Muscle of leg (tissue), 11 donors: ENCODE results near the gene INPP5A. TPM values are rescaled to one million over a fixed set of nuclear protein-coding genes. Genes with fewer than 3 reads are reported as not detected.

Source experiments
- DNase-seq: peaks from one replicate; pipeline ENCODE4 v3.0.0; 2013
- H3K27ac ChIP-seq: one replicate; pipeline ENCODE4 v1.5.1; 2013; ENCODE audit warnings: mild to moderate bottlenecking, low read length, control low read depth
- H3K27me3 ChIP-seq: one replicate; pipeline ENCODE4 v1.6.1; 2013; ENCODE audit warnings: low read length; ENCODE audit not compliant: control insufficient read depth, insufficient read depth
- H3K36me3 ChIP-seq: one replicate; pipeline ENCODE4 v1.6.1; 2013; ENCODE audit warnings: low read length; ENCODE audit not compliant: control insufficient read depth, insufficient read depth
- H3K4me1 ChIP-seq: one replicate; pipeline ENCODE4 v1.6.1; 2013; ENCODE audit warnings: low read length; ENCODE audit not compliant: control insufficient read depth, insufficient read depth
- H3K4me3 ChIP-seq: one replicate; pipeline ENCODE4 v1.5.1; 2013; ENCODE audit warnings: low read length, control low read depth
- H3K9me3 ChIP-seq: replicated peaks from 2 replicates; pipeline ENCODE4 v1.6.1; 2013; ENCODE audit warnings: low read depth, low read length; ENCODE audit not compliant: control insufficient read depth
- WGBS: methylation state at CpG from one replicate; pipeline ENCODE4 v1.1.5; 2013; ENCODE audit warnings: missing lambda C conversion rate; ENCODE audit not compliant: insufficient coverage; 5-methylcytosine and 5-hydroxymethylcytosine counted together
- polyA plus RNA-seq, 8 donors: library from polyadenylated mRNA; unstranded; fragments of 120-200 nt; gene quantifications; one replicate each; pipeline versions ENCODE4 v1.2.1 to v1.2.3, GENCODE V29; 2013; ENCODE audit warnings: inconsistent platforms in 1 of 8, low replicate concordance in 1 of 8; ENCODE audit not compliant: insufficient read length in 8 of 8, insufficient read depth in 1 of 8
- total RNA-seq: library from RNA; stranded (reverse); fragments of 120-200 nt; gene quantifications from one replicate; pipeline ENCODE4 v1.2.4, GENCODE V29; 2013

Gene INPP5A
- total and polyA plus RNA-seq, 9 donors, result 34.1 to 56.2 (median 44.7) TPM

DNA sequence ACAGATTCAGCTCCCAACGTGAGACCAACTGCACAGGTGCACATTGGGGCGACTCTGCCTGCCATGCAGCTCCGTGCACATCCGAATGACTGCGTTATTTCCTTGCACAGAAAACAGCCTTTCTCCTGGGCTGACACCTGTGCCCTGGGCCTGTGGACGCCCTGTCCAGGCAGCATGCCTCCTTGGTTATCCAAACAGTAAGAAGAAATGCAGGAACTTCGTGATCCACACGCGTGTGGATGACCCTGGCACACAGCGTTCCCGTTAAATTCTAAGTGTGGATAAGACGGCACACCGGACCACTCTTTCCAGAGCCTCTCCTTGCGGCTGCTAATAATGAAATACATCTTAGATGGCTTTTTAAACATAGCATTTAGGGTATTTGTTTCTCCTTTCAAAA is 208.8 kb downstream of the INPP5A start:
- DNase-seq, result no peak
- WGBS, result 79% methylated on average over 9 of the region's 14 CpGs
- Histone ChIP-seq H3K36me3 (peaks cover 20% of the 10 kb centered on the region), H3K27ac (no peak overlapping the region), H3K9me3 (no peaks in the 10 kb centered on the region), H3K27me3 (no peaks in the 10 kb centered on the region), H3K4me3 (no peak overlapping the region), H3K4me1 (peaks cover 25% of the 10 kb centered on the region)

DNA sequence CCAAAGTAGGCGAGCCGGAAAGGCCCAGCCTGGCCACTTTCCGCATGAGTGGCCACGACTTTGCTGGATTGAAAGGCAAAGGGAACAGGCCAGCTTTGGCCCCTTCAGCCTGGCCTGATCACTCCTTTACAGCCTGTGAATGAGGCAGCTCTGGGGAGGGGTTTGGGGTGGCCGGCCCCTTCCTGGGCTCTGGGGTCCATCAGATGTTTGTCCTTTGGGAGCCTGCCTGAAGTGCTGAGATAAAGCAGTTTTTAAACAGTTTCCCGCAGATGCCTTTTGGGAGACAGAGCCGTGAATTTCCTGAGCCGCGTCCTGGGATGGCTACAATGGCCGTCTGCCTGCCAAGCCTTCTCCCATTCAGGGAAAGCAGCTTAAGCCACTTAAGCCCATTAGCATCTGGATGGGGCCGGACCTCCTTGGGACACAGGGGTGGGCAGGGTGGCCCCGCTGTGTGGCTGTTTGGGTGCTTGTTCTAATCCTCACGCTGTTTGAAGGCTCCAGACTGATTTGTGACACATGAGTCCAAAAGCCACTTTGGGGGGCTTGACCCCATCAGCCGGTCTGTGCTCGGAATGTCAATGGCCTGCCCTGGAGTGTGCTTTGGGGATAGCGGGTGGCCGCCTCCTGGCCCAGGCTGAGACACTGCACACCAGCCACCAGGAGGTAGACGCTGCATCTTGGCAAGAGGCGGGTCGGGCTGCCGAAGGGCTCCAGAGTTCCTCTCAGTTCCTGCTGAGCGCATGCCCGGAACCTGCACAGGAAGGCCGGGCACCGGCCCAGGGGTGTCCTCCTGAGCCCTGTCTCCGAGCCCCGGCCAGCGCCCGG is 209.4 kb downstream of the INPP5A start:
- peaks cover 25% of the 10 kb centered on the region for H3K4me1 ChIP-seq
- WGBS, result 53% methylated on average over 23 of the region's 29 CpGs
- H3K27me3 ChIP-seq, result no peaks in the 10 kb centered on the region
- no peaks in the 10 kb centered on the region for H3K9me3 ChIP-seq
- no peak for DNase-seq
- H3K4me3 ChIP-seq, result no peak overlapping the region
- H3K36me3 ChIP-seq, result peaks cover 16% of the 10 kb centered on the region
- H3K27ac ChIP-seq, result no peak overlapping the region

DNA sequence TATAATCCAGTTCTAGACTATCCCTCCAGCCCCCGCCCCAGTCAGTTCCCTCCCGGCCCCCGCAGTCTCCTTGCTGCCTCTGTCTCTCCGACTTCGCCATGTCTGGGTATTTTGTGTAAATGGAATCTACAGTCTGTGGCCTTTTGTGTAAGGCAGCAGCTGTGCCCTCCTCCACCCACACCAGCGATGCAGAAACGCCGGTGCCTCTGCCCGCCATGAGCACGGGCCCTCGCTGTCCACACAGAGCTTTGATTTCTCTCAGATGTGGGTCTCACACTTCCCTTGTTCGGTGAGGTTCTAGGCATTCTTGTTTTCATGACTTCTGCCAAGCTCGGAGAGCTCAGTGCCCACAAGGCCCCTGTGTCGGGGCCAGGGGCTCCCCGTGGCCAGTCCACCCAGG is 210.5 kb downstream of the INPP5A start:
- no peak for DNase-seq
- WGBS, result 89% methylated on average over 10 of the region's 15 CpGs
- no peak overlapping the region for H3K27ac ChIP-seq

DNA sequence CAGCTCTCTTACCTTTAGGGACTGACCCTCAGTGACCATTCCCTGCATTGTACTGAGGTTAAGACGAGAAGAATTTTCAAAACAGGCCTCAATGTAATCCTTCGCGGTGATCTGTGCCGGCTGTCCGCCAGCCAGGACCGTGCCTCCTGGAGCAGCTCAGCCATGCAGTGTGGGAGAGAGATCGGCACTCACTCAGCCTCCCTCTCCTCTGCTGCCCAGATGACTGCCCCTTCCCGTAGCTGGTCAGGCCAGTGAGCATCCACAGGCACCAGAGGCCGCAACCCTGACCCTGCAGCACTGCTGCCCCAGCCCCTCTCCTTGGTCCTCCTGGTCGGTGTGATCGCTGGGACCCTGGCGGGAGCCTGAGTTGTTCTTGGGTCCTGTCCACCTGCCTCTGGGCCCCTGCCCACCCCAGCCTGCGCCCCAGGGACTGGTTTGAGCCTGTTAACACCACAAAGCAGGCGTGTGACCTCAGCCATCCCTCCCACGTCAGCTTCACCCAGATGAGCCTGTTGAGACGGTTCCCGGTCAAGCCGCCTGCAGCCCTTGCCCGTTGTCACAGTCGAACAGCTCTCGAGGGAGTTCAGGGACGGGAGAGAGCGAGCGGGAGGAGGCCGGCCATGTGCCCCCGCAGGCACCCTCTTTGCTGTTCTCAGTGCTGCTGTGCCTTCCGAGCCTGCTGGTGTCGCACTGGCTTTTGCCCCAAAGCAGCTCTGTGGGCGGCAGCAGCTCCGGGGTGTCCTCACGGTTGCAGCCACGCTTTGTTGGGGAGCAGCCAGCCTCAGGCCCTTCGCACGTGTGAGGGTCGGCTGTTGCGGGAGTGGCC is 211.2 kb downstream of the INPP5A start:
- no peaks in the 10 kb centered on the region for H3K9me3 ChIP-seq
- peaks cover 16% of the 10 kb centered on the region for H3K36me3 ChIP-seq
- 78% methylated on average over 35 of the region's 36 CpGs for WGBS
- H3K27ac ChIP-seq, result no peak overlapping the region
- peaks cover 11% of the 10 kb centered on the region for H3K4me1 ChIP-seq
- no peak for DNase-seq
- H3K27me3 ChIP-seq, result no peaks in the 10 kb centered on the region
- no peak overlapping the region for H3K4me3 ChIP-seq

More for the DNA sequence above, 210.5 kb downstream of the INPP5A start:
- no peaks in the 10 kb centered on the region for H3K27me3 ChIP-seq
- no peaks in the 10 kb centered on the region for H3K9me3 ChIP-seq
- H3K4me3 ChIP-seq, result no peak overlapping the region
- peaks cover 14% of the 10 kb centered on the region for H3K36me3 ChIP-seq
- peaks cover 17% of the 10 kb centered on the region for H3K4me1 ChIP-seq

DNA sequence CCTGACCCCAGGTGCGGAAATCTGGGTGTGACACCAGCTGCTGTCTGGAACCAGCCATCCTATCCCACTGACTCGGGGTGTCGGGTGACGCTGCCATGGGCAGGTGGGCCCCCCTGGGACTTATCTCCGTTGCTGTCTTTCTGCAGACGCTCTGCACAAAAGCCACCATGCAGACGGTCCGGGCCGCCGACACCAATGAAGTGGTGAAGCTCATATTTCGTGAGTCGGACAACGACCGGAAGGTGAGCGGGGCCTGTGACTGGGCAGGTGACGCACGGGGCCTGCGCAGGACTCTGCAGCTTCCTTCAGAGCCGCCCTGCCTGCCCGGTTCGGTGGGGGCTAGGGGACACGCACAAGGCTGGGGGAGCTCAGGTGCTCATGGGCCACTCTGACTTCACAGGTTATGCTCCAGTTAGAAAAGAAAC is 211.8 kb downstream of the INPP5A start:
- DNase-seq, result no peak
- no peak overlapping the region for H3K27ac ChIP-seq
- no peaks in the 10 kb centered on the region for H3K9me3 ChIP-seq
- no peak overlapping the region for H3K4me3 ChIP-seq
- H3K27me3 ChIP-seq, result no peaks in the 10 kb centered on the region
- WGBS, result 78% methylated on average over 22 of the region's 22 CpGs
- H3K4me1 ChIP-seq, result peaks cover 6% of the 10 kb centered on the region
- H3K36me3 ChIP-seq, result peaks cover 21% of the 10 kb centered on the region

DNA sequence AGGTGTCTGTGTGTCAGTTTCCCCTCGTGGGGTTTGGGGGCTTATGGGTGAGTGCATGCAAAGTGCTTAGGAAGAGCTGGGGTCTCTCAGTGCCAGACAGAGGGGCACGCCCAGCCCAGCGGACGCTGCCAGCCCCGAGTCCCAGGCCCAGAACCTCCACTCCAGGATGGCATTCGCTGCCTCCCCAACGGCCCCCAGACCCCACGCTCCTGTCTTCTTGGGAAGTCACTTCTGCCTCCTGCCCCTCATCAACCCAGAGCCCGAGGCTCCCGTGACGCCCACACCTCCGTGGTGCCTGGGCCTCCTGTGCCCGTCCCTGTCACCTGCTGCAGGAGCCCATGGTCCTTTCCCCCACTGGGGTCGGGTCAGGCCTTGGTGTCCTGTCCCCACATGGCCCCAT is 213.3 kb downstream of the INPP5A start:
- Histone ChIP-seq H3K36me3 (peaks cover 33% of the 10 kb centered on the region), H3K4me3 (no peak overlapping the region), H3K4me1 (peaks cover 6% of the 10 kb centered on the region), H3K27ac (no peak overlapping the region), H3K27me3 (no peaks in the 10 kb centered on the region), H3K9me3 (no peaks in the 10 kb centered on the region)
- 92% methylated on average over 13 of the region's 14 CpGs for WGBS
- DNase-seq, result no peak

DNA sequence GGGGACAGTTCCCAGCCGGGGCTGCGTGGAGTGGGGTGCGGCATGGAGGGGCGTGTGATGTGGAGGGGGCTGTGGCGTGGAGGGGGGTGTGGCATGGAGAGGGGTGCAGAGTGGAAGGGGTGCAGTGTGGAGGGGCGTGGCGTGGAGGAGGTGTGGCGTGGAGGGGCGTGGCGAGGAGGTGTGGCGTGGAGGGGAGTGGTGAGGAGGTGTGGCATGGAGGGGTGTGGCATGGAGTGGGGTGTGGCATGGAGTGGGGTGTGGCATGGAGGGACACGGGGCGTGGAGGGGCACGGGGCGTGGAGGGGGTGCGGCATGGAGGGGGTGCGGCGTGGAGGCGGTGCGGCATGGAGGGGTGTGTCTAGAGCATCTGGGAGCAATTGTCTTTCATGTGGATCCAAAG is 214.8 kb downstream of the INPP5A start:
- H3K36me3 ChIP-seq, result peaks cover 38% of the 10 kb centered on the region
- H3K4me1 ChIP-seq, result no peaks in the 10 kb centered on the region

DNA sequence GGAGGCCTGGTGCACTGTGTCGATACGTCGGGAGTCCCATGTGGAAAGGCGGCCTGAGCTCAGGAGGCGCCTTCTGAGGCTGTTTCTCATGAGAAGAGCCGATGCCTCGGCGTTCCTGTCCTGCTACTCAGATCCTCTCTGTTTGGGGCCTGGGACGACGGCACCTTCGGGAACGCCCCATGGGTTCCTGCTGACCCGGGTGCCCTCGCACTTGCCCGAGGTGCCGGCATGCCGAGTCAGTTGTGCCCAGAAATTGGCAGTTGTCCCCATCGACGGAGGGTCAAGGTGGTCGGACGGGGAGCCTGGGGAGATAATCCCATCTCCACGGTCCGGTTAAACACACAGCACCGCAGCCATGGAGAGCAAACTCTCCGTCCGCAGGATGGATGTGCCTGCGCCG is 215.4 kb downstream of the INPP5A start:
- 94% methylated on average over 28 of the region's 28 CpGs for WGBS
- no peaks in the 10 kb centered on the region for H3K9me3 ChIP-seq
- no peak for DNase-seq
- H3K36me3 ChIP-seq, result peaks cover 38% of the 10 kb centered on the region
- no peaks in the 10 kb centered on the region for H3K4me1 ChIP-seq
- no peak overlapping the region for H3K4me3 ChIP-seq
- no peak overlapping the region for H3K27ac ChIP-seq
- no peaks in the 10 kb centered on the region for H3K27me3 ChIP-seq

More for the DNA sequence above, 214.8 kb downstream of the INPP5A start:
- H3K27me3 ChIP-seq, result no peaks in the 10 kb centered on the region
- H3K9me3 ChIP-seq, result no peaks in the 10 kb centered on the region
- DNase-seq, result no peak
- H3K4me3 ChIP-seq, result no peak overlapping the region
- no peak overlapping the region for H3K27ac ChIP-seq
- WGBS, result 97% methylated on average over 11 of the region's 20 CpGs

DNA sequence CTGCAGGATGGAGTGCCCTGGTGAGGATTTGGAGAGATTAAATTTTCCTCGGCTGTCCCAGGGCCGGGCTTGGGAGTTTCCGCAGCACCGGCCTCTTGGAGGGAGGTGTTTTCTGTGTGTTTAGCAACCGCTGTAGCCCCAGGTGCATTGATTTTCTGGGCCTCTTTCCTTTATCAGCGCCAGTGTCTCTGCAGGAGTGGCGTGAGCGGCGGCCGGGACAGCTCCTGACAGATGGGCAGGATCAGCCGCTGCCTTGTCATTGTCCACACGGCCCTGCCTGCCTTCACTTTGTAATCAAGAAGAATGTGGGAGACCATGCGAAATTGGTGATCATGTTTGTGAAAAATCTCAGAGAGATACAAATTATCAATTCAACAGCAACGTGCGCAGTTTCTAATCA is 216.0 kb downstream of the INPP5A start:
- no peak for DNase-seq
- Histone ChIP-seq H3K27ac (no peak overlapping the region), H3K36me3 (peaks cover 41% of the 10 kb centered on the region), H3K9me3 (no peaks in the 10 kb centered on the region), H3K27me3 (no peaks in the 10 kb centered on the region), H3K4me1 (no peaks in the 10 kb centered on the region), H3K4me3 (no peak overlapping the region)
- WGBS, result 84% methylated on average over 6 of the region's 15 CpGs

DNA sequence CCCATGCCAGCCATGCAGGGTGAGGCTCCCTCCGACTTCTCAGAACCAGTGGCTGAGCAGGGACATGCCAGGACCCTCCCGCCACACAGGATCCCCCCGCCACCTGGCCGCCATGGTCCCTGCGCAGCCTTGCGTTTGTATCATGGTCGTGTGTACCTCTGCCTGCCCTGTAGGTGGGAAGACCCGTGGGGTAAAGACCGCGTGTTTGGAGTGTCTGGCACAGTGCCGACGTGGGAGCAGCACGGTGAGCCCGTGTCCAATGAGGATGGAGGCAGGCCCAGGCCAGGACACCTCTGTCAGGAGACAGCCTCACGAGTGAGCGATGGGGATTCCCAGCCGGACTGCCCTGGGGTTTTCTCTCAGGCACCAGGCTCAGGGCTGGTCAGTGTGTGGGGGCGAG is 216.5 kb downstream of the INPP5A start:
- no peak for DNase-seq
- H3K9me3 ChIP-seq, result no peaks in the 10 kb centered on the region
- no peak overlapping the region for H3K4me3 ChIP-seq
- H3K4me1 ChIP-seq, result no peaks in the 10 kb centered on the region
- no peaks in the 10 kb centered on the region for H3K27me3 ChIP-seq
- H3K27ac ChIP-seq, result no peak overlapping the region
- H3K36me3 ChIP-seq, result peaks cover 45% of the 10 kb centered on the region
- WGBS, result 93% methylated on average over 18 of the region's 18 CpGs
